CD4-positive, alpha-beta T cell treated with Interleukin-4 for 1 hour (primary cell): ENCODE results near the gene RASGRP2.
A peak's percentile ranks its signal among the peaks of the same experiment; 100 is the strongest.

Source experiments
- DNase-seq, 2 donors: peaks; one replicate each; pipeline ENCODE4 v3.0.0-alpha.2; 2020 to 2022

RASGRP2 gene

GRCh38 chr11:64739871-64740270 is 4.1 kb downstream of the RASGRP2 start:
- DNase-seq = no peak

DNA sequence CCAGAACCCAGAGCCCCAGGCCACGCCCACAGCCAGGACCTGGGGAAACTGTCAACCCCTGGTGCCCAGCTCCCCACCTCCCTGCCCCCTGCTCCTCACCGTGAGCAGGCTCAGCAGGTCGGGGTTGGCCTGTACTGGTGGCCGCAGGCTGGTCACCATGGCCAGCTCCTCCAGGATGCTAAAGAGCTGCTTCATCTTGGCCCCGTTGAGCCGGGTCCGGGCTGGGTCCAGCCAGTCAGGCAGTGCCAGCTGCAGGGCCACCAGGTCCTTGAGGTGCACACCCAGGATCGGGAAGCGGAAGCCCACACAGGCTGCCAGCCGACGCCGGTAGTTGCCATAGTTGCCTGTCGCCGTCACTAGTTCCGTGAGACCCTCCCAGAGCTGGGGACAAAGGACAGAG is 7.3 kb downstream of the RASGRP2 start:
- DNase-seq = no peak

DNA sequence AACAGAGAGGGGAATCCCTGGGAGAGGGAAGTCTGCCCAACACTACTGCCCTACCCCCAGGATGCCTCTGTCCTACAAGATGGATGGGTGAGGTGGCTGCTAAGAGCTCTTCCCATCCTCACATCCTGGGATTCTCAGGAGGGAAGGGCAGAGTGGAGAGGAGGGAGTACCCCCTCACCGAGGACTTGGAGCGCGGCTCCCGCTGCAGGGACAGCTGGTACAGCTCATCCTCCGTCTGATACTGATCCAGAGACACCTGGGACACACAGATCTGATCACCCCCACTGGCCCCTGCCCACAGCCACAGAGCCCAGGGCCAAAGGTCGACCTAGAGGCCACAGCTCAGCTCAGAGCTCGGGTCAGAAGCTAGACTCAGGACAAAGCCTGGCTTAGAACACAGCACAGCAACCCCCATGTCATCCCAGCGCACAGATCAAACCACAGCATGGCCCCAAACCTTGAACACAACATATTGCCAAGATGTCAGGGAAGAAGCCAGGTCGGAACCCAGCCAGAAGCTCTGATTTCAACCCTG is 8.2 kb downstream of the RASGRP2 start:
- DNase-seq = no peak

DNA sequence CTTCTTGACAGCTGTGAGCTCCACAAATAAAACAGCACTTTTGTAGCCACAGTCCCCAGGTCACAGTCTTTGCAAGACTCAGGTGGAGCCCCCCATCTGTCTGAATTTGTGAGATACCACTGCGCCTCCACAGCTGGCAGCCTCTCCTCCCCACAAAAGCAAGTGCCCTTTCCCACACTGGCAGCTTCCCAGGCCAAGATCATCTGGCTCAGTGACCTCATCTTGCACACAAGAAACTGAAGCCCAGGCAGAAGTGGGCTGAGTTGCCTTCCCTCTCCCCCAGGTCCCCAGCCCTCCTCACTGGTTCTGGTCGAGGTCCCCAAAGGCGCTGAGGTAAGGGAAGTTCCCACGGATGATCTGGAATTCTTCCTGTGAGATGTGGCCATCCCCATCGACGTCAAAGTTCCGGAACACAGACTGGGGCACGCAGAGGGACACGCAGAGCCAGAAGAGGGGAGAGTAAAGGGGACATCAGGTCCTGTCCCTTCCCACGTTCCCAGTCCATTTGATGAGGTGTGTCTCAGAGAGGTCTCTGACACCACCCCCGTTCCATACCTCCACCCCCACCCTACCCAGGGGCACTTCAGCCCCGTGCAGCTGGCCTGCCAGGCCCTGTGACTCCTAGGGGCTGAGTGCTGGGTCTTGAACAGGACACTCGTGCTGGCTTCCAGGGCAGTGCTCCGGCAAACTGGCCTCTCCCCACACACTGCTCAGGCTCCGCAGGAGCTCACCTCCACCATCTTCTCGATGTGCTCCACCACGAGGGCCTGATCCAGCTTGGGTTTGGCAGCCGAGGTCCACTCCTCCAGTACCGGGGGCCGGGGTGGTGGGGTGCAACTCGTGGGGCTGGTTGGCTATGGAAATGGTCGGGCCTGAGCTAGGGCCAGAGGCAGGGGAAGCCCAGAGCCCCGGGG is 8.9 kb downstream of the RASGRP2 start:
- DNase-seq = no peak

- no peak for DNase-seq
Measured at GRCh38 chr11:64731601-64732000, 12.3 kb downstream of the RASGRP2 start.

GRCh38 chr11:64729851-64730382 is 14.0 kb downstream of the RASGRP2 start:
- no peak for DNase-seq

GRCh38 chr11:64728757-64729365 is 15.1 kb downstream of the RASGRP2 start:
- no peak for DNase-seq

DNA sequence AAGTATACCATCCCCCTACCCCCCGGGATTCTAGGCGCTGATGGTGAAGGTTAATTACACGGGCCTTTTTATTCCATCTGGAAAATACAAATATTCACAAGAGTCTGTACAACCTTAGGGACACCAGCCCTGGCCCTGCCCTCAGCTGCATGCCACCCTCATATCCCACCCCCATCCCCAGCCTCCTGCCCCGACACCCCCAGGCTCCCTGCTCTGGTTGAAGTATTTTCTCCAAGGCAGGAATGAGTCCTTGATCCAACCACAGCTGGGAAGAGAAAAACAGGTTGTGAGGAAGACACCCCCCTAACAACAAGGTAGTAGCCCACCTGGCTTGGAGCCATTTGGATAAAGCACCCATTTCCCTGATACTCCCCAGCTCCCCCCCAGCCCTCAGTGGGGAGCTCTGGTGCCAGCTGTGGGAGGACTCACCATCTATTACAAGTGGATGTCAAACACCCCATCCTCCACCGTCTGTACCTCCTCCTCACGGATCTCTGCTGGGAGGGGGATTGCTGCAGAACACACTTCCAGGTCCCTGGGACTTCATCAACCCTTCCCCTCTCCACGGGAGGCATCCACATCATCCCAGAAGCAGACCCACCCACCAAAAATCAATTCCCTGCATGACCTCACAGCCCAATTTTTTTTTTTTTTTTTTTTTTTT is 16.9 kb downstream of the RASGRP2 start:
- DNase-seq = no peak

- no peak for DNase-seq
Measured at GRCh38 chr11:64726211-64726641, 17.7 kb downstream of the RASGRP2 start.

DNA sequence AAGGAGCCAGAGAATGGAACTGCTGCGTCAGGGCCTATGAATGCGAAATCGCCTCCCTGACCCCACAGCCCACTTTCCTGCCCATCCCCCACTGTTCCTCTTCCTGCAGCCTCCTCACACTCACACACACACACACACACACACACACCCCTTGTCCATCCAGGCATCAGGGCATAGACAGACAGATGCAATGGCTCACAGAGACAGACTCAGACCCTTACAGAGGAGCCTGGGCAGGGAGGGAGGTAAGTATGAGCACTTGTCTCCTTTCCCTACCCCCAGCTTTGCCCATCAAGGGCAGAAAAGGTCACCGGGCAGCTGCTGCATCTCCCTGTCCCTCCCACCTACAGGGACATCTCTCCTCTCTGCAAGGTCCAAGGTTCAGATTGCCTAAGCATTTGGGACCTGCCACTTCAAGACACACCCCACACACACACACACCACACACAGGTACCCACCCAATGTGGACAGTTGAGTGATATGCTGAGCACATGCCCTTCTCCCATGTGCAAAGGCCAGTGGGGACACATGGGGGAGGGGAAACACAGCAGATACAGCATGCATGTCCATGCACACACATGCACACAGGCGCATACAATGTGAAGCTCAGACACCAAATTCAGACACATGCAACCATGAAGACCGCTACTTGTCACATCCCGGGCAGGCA is 18.9 kb downstream of the RASGRP2 start:
- DNase-seq = no peak

DNA sequence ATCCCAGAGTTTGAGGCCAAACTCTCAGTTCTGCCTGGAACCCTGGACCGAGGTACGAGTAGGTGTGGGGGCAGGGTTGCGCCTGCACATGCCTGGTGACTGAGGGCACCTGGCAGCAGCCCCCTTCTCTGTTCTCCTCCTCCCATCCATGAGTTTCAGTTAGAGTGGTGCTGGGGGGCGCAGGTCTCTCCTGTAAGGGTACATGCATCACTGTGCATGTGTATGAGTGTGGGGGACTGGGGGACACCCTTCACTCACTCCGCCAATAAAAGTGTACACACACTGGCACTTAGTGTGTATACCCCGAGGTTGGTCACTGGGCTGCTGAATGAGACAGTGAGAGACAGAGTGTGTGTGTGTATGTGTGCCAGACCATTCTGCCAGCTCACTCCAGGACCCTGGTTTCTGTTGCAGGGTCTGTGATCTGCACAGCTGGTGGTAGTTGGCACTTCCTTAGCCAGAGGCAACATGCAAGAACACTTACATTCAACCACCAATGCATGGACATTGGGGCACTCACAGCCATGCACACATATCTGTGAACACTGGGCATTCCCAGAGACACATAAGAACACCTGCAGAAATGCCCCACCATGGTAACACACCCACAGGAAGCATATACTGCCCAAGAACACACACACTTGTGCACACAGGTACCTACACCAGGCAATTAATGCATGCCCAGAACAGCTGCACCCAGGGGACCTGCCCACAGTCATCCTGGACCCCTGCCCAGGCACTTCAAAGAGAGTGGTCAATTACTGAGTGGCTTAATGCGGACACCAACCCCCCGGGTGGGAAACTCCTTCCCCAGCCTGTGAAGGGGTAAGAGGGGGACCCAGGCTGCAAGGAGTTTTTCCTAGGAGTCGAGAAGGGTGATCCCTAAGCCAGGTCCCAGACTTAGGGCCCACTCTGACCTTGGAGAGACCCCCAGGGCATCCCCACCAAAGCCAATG is 19.8 kb downstream of the RASGRP2 start:
- no peak for DNase-seq

DNA sequence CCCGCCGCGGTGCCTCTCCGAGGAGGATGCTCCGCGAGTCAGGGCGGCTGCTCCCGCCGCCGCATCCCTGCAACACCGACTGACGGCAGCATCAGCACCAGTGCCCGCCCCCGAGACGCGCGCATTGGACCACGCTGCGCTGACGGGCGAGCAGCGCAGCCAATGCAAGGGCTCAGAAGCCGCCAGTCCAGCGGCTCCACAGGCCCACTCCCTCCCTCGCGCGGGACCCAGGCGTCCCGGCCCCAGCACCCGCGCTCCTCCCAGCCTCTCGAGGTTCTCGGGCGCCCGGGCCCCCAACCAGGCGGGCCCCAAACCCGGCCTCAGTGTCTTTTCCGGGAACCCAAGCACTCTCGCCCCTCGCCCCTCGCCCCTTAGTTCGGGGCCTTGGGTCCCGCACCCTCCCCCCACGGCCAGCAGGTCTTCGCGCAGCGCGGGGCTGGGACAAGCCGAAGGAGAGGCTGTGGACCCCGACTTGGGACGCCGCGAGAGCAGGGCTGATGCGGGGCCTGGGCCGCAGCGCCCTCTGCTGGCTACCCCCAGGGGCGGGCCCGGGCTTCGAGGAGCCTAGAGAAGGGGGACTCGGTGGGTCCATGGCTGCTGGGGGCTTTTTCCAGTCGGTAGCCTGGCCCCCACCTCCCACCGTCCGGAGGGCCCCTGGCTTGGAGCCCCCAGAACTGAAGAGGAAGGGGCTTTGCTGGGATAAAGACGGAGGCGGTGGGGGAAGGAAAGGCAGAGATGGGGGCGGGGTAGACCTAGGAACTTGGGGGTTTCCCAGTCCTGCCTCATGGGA is 20.6 kb downstream of the RASGRP2 start, which contains the start of gene NRXN2:
Gene NRXN2 (minus strand): TSS at position 81 of the 790 bp plus-strand sequence. CDS start 9,498 bp downstream, outside the sequence.
- peak; percentile 87 for DNase-seq

- DNase-seq = no peak
Measured at GRCh38 chr11:64722141-64723065, 21.5 kb downstream of the RASGRP2 start.

DNA sequence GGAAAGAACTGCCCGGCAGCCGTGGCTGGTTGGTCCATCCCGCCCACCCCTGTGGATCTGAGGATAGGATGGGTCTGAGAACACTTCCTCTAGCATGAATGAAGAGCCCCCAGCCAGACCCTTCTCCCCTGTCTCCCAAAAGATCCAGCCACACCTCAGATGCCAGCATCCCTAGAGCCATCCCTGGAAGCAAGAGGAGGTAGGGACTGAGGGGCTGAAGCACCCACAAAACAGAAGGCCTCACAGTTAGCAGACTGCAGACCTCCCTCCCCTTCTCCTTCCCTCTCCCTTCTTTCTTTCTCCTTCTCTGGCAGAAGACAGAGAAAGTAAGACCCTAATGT is 22.6 kb downstream of the RASGRP2 start:
- no peak for DNase-seq

DNA sequence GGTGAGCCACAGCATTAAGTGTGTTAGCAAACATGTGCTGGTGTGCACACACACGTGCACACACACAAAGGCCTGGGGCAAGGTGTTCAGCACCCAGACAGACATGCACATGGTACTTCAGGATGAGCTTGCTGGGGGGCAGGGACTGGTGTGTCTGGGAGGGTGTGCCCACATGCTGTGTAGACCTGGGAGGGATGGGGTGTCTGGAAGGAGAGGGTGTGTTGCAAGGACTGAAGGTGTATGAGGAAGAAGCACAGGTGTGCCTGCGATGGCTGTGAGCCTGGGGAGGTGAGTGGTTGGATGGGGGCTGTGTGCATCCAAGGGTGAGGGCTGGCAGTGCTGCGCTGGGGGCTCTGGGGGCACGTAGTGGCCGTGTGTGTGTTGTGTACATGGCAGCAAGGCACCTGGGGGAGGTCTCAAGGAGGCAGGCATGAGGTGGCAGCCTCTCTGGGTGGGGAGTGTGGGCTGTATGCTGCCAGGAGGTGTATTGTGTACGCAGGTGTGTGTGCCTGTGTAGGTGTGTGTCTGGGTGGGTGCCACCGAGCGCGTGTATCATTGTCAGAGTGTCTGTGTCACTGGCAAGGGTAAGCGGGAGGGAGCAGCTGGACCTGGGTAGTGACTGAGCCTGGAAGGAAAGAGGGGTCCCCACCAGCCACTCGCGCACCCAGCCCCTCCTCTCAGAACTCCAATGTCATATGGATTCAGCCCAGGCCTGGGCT is 23.1 kb downstream of the RASGRP2 start:
- no peak for DNase-seq

DNA sequence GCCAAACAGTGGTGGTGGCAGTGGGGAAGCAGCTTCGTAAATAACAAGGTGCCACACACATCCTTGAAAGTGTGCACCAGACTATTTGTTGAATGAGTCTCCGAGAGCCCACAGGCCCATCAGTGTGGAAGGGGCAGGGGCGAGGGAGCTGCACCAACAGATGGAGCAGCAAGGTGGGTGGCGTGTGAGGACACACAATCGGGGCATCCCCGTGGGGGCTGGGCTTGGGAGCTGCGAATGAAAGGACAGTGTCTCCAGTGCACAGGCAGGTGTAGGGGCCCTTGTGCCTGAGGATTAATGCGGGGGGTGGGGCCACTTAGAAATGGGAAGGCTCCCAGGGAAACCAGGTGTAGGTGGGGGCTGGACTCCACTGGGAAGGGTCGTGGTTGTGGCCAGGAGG is 23.8 kb downstream of the RASGRP2 start:
- DNase-seq = no peak

DNA sequence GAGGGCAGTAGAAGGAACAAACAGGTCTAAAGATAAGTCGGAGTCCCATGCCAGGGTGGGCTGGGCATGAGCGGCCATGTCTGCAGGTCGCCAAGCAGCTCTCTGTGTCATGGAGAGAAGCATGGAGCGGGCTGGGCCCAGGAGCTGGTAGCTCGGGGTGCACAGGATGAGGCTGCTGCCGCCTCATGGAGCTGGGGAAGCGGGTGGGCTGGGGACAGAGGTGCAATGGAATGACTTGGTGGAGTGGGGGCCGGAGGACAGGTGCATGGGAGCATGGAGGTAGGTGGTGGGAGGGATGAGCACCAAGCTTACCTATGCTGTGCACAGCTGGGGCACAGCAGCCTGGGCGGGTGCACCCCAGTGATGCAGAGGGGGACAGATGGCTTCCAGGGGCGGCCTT is 24.5 kb downstream of the RASGRP2 start:
- no peak for DNase-seq

DNA sequence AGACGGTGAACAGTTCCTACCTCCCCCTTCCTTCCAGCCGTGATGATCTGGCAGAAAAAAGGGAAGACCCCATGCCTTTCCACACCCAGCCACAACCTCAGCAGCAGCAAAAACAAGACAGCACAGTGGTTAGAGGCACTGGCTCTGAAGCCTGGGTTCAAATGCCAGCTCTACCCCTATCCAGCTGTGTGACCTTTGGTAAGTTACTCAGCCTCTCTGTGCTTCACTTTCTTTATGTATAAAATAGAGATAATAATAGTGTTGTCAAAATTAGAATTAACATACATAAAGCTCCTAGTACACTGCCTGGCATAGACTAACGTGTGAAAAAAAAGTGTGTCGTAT is 25.2 kb downstream of the RASGRP2 start:
- DNase-seq = no peak
